ENCODE measurements around the gene SH3TC1.

- TF ChIP-seq RAD21 (IDR thresholded peaks at IDR 0.05; ENCODE audit: insufficient read depth, low read depth, low read length) (no peak), CBX3 (IDR thresholded peaks at IDR 0.05; ENCODE audit: borderline replicate concordance, low read depth) (no peak), BCL11A (IDR thresholded peaks at IDR 0.05; ENCODE audit: low read depth, low read length) (no peak), MAX (IDR thresholded peaks at IDR 0.05; ENCODE audit: low read depth, low read length) (no peak), CTCF (IDR thresholded peaks at IDR 0.05 in 2 of 3, conservative IDR thresholded peaks at IDR 0.05 in 1 of 3; ENCODE audit: control insufficient read depth in 2 of 3, extremely low read depth in 1 of 3, insufficient read depth in 1 of 3, low read depth in 3 of 3, low read length in 3 of 3) (no peak), CEBPB (IDR thresholded peaks at IDR 0.05; ENCODE audit: borderline replicate concordance in 1 of 2, low read depth in 2 of 2, low read length in 2 of 2) (no peak), EP300 (IDR thresholded peaks at IDR 0.05; ENCODE audit: borderline replicate concordance in 1 of 2, control insufficient read depth in 1 of 2, low read depth in 2 of 2, low read length in 2 of 2) (no peak), CHD2 (IDR thresholded peaks at IDR 0.05; ENCODE audit: borderline replicate concordance, low read depth, low read length) (no peak)
Measured at GRCh38 chr4:8260656-8261111, 61.6 kb downstream of the SH3TC1 start.

Data from GM12878 (cell line).